Panc1 (cell line): Measurements from ENCODE around the gene LRIG2.

ENCODE experiments used
- CTCF ChIP-seq: fragments of 450-650 bp; IDR thresholded peaks from 2 replicates; pipeline ENCODE4 v1.5.1; 2017; ENCODE audit warnings: mild to moderate bottlenecking
- POLR2AphosphoS5 ChIP-seq: IDR thresholded peaks from 2 replicates; pipeline ENCODE4 v1.6.1; 2012; ENCODE audit warnings: mild to moderate bottlenecking, low read depth, low read length, moderate library complexity

GRCh38 chr1:113140176-113140575 is 67.2 kb downstream of the LRIG2 start:
- TF ChIP-seq CTCF: no peak
- no peak for TF ChIP-seq POLR2AphosphoS5
